ENCODE measurements around the gene MYL12B. TPM values are rescaled to one million over a fixed set of nuclear protein-coding genes. Genes with fewer than 3 reads are reported as not detected.

MYL12B gene
- total RNA-seq, 1 donor from 2014 or later, result 176 TPM

DNA sequence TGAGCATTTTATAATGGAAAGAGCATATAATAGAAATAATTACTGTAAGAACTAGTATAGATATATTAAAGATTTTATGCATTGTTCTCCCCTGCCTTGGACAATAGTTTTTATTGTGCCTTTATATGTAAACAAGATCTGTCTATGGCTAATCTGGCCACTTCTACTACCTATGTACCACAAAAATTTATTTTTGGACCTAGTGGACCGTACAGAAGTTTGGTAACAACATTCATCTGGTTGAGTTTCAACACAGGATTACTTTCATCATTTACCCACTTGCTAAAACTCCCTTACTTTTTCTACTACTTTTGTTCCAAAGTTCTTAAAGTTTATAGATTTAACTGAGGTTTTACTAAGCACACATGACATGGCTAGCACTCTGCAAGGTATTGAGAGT, 28.9 kb upstream of the MYL12B start:
- no peak for DNase-seq
- Histone ChIP-seq H3K9me3 (replicated peaks) (no peaks in the 10 kb centered on the region), H3K27ac (replicated peaks) (no peak overlapping the region), H3K4me3 (no peak overlapping the region), H3K4me1 (peaks cover 5% of the 10 kb centered on the region), H3K27me3 (ENCODE audit: low read depth) (no peaks in the 10 kb centered on the region), H3K36me3 (no peaks in the 10 kb centered on the region)
- intact Hi-C loops (cut with micrococcal nuclease), result no loop called here
- TF ChIP-seq, protein P1, sequence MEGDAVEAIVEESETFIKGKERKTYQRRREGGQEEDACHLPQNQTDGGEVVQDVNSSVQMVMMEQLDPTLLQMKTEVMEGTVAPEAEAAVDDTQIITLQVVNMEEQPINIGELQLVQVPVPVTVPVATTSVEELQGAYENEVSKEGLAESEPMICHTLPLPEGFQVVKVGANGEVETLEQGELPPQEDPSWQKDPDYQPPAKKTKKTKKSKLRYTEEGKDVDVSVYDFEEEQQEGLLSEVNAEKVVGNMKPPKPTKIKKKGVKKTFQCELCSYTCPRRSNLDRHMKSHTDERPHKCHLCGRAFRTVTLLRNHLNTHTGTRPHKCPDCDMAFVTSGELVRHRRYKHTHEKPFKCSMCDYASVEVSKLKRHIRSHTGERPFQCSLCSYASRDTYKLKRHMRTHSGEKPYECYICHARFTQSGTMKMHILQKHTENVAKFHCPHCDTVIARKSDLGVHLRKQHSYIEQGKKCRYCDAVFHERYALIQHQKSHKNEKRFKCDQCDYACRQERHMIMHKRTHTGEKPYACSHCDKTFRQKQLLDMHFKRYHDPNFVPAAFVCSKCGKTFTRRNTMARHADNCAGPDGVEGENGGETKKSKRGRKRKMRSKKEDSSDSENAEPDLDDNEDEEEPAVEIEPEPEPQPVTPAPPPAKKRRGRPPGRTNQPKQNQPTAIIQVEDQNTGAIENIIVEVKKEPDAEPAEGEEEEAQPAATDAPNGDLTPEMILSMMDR (IDR thresholded peaks at IDR 0.05; ENCODE audit: borderline replicate concordance), result no peak

DNA sequence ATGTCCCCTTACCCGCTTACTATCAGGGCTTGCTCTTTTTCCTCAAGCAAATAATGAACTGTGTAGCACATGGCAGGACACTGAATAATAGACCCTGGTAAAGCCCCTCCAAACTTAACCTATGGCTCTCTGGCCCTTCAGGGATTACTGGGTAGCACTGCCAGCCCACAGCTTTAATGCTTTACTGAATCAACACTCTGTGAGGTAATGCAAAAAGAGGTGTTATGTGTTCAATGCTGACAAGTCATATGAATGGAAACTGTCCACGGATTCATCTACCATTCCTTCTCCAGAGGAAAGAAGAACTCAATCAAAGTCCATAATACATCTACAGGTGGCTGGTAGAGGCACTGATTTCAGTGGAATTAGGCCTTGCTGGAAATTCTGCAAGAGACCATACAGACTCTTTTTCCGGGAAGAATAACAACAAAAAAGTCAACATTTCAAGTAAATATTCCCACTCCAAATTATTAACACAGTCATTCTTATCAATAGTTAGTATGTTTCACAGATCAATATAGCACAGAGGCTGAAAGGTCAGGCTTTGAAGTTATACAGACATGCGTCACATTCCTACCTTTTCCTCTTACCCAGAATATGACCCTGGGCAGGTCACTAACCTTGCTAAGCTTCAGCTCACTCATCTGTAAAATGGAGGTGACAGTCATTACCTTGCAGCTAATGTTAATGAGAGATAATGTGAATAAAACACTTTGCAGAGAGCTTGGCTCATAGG, 28.3 kb upstream of the MYL12B start:
- TF ChIP-seq, protein P1 (IDR thresholded peaks at IDR 0.05; ENCODE audit: borderline replicate concordance), result no peak
- Histone ChIP-seq H3K4me3 (no peak overlapping the region), H3K4me1 (peaks cover 5% of the 10 kb centered on the region), H3K9me3 (replicated peaks) (no peaks in the 10 kb centered on the region), H3K27ac (replicated peaks) (no peak overlapping the region), H3K36me3 (no peaks in the 10 kb centered on the region), H3K27me3 (ENCODE audit: low read depth) (no peaks in the 10 kb centered on the region)
- intact Hi-C loops (cut with micrococcal nuclease), result no loop called here
- DNase-seq, result no peak

DNA sequence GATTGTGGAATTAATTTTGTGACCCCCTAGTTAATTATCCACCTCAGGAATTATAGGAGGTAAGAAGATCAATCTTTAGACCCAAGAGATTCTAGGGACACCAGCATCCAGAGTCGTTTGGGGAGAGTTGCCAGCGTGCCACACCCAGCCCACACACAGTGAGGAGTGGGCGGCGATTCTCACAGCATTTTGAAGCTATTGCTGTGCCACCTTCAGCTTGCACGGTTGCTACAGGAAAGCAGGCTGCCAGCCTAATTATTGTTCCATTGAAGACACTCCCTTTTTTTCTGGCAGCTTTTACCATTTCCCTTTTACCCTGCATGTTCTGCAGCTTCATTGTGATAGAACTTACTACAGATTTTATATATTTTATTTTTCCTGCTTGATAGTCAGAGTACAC, 27.5 kb upstream of the MYL12B start:
- Histone ChIP-seq H3K27me3 (ENCODE audit: low read depth) (no peaks in the 10 kb centered on the region), H3K27ac (replicated peaks) (no peak overlapping the region), H3K4me1 (peaks cover 5% of the 10 kb centered on the region), H3K9me3 (replicated peaks) (no peaks in the 10 kb centered on the region), H3K36me3 (no peaks in the 10 kb centered on the region), H3K4me3 (no peak overlapping the region)
- intact Hi-C loops (cut with micrococcal nuclease), result no loop called here
- no peak for DNase-seq
- TF ChIP-seq, protein P1 (IDR thresholded peaks at IDR 0.05; ENCODE audit: borderline replicate concordance), result no peak

DNA sequence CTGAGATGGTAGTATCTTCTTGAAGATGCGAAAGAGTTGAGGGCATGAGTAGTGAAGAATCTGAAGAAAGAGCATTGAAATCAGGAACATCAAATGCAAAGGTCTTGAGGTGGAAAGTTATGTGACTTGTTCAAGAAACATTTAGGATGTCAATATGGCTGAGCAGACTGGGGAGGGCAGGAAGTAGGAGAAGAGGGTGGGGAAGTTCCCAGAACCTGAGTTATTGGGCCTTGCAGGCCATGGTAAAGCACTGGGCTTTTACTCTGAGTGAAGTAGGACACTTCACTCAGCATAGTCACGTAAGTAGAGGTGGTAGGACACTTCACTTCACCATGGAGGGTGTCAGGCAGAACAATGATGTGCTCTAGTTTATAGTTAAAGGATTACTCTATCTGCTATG, 26.1 kb upstream of the MYL12B start:
- H3K27me3 ChIP-seq (ENCODE audit: low read depth), result no peaks in the 10 kb centered on the region
- DNase-seq, result no peak
- TF ChIP-seq, protein P1 (IDR thresholded peaks at IDR 0.05; ENCODE audit: borderline replicate concordance), result no peak
- H3K9me3 ChIP-seq (replicated peaks), result no peaks in the 10 kb centered on the region
- no peaks in the 10 kb centered on the region for H3K36me3 ChIP-seq
- H3K27ac ChIP-seq (replicated peaks), result no peak overlapping the region
- intact Hi-C loops (cut with micrococcal nuclease), result no loop called here
- H3K4me1 ChIP-seq, result peaks cover 5% of the 10 kb centered on the region
- no peak overlapping the region for H3K4me3 ChIP-seq

DNA sequence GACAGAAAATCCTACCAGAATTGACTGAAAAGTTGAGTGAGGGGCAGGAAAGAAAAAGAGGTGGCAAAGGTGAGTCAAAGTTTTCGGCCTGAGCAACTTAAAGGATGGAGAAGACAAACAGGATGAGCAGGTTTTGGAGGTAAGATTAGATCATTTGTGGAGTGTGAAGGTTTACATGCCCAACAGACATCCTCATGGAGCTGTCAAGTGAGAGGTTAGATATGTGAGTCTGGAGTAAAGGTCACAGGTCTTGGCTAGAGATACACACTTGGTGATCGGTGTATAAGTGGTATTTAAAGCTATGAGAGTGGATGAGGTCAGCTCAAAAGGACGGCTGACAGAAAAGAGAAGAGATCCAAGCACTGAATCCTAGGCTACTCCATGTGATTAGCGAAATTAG, 25.5 kb upstream of the MYL12B start:
- intact Hi-C loops (cut with micrococcal nuclease), result no loop called here
- Histone ChIP-seq H3K4me1 (peaks cover 5% of the 10 kb centered on the region), H3K27ac (replicated peaks) (no peak overlapping the region), H3K4me3 (no peak overlapping the region), H3K9me3 (replicated peaks) (no peaks in the 10 kb centered on the region), H3K36me3 (no peaks in the 10 kb centered on the region), H3K27me3 (ENCODE audit: low read depth) (no peaks in the 10 kb centered on the region)
- TF ChIP-seq, protein P1 (IDR thresholded peaks at IDR 0.05; ENCODE audit: borderline replicate concordance), result no peak
- DNase-seq, result no peak
